OCI-LY7 (cell line): ENCODE data around the gene ZNF267.

Source experiments
- EZH2phosphoT487 ChIP-seq: fragments of 200-600 bp; sonication (generic); IDR thresholded peaks from 2 replicates; pipeline ENCODE4 v1.6.1; 2018; ENCODE audit warnings: low read depth, borderline replicate concordance, mild to moderate bottlenecking, mixed run types, antibody characterized with exemption, low read length, moderate library complexity, mixed read lengths
- TF ChIP-seq, protein P1 (sequence below): fragments of 200-600 bp; sonication (generic); conservative IDR thresholded peaks from 2 replicates; pipeline ENCODE4 v1.5.1; 2014; ENCODE audit warnings: mild to moderate bottlenecking, antibody characterized with exemption, low read length, moderate library complexity, mixed read lengths

DNA sequence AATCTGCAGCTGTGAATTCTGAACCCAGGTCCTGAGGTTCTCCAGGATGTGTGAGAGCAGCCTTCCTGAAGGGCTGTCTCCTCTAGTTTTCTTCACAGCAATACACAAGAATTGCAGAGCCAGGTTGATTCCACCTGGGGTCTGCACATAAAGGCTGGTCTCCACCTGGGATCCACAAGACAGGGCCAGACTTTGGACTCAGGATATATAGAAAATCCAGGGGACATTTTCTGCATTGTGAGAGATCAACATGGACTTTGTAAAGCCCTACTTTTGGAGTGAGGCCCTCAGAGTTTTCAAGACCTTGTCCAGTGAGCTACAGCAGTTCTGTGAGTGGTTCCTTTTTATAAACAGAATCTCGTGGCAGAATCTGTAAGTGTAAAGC, 6.3 kb downstream of the ZNF267 start:
- TF ChIP-seq, protein P1, sequence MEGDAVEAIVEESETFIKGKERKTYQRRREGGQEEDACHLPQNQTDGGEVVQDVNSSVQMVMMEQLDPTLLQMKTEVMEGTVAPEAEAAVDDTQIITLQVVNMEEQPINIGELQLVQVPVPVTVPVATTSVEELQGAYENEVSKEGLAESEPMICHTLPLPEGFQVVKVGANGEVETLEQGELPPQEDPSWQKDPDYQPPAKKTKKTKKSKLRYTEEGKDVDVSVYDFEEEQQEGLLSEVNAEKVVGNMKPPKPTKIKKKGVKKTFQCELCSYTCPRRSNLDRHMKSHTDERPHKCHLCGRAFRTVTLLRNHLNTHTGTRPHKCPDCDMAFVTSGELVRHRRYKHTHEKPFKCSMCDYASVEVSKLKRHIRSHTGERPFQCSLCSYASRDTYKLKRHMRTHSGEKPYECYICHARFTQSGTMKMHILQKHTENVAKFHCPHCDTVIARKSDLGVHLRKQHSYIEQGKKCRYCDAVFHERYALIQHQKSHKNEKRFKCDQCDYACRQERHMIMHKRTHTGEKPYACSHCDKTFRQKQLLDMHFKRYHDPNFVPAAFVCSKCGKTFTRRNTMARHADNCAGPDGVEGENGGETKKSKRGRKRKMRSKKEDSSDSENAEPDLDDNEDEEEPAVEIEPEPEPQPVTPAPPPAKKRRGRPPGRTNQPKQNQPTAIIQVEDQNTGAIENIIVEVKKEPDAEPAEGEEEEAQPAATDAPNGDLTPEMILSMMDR, result no peak
- TF ChIP-seq EZH2phosphoT487, result no peak
